ENCODE measurements around the gene DDC. TPM values are rescaled to one million over a fixed set of nuclear protein-coding genes. Genes with fewer than 3 reads are reported as not detected.

The DDC gene
- total RNA-seq, 1 donor from 2014 or later, result not detected

DNA sequence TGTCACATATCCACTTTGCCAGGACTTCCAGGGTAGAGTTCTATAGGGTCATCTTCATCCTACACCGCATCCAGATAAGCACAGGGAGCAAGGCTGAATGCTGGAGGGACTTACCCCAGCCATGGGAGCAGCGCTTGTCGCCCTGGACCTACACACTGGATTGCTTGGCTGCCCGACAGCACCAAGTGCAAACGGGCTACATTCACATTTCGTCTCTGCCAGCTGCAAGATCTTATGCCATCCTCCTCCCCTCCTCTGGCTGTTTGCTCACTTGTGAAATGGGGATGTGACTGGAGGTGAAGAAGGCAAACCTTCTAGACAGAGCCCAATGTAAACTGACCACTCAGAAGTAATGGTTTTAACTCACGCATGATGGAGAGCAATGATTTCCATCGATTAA, 1.0 kb downstream of the DDC start:
- H3K36me3 Mint-ChIP-seq, result no peaks in the 10 kb centered on the region
- H3K9me3 Mint-ChIP-seq, result no peaks in the 10 kb centered on the region
- peaks cover 27% of the 10 kb centered on the region for H3K27me3 Mint-ChIP-seq (ENCODE audit: low read depth)
- no peak overlapping the region for H3K4me3 Mint-ChIP-seq
- H3K4me1 Mint-ChIP-seq, result no peaks in the 10 kb centered on the region
- TF ChIP-seq, protein P1, sequence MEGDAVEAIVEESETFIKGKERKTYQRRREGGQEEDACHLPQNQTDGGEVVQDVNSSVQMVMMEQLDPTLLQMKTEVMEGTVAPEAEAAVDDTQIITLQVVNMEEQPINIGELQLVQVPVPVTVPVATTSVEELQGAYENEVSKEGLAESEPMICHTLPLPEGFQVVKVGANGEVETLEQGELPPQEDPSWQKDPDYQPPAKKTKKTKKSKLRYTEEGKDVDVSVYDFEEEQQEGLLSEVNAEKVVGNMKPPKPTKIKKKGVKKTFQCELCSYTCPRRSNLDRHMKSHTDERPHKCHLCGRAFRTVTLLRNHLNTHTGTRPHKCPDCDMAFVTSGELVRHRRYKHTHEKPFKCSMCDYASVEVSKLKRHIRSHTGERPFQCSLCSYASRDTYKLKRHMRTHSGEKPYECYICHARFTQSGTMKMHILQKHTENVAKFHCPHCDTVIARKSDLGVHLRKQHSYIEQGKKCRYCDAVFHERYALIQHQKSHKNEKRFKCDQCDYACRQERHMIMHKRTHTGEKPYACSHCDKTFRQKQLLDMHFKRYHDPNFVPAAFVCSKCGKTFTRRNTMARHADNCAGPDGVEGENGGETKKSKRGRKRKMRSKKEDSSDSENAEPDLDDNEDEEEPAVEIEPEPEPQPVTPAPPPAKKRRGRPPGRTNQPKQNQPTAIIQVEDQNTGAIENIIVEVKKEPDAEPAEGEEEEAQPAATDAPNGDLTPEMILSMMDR (IDR thresholded peaks at IDR 0.05; ENCODE audit: unreplicated experiment), result no peak
- H3K27ac Mint-ChIP-seq, result no peak overlapping the region
- no peak for DNase-seq (ENCODE audit: low spot score in 2 of 2, unreplicated experiment in 2 of 2)

DNA sequence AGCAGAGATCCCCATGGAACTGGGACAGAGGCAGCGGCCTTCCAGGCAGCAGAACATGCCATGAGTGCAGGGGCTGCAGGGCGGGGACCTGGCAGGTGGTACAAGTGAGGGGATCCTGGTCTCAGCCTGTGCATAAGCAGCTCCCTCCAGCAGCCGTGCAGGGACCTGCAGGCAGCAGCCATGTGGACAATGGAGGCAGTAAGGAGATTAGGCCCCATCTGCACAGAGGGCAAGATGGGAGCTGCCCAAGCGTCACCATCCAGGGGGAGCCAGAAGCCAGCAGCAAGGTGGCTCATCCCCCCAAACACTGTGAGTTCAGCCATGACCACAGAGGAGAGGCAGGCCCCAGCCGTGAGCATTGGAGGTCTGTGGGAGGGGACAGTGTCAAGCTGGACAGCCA, 3.1 kb downstream of the DDC start:
- Mint-ChIP-seq H3K9me3 (no peaks in the 10 kb centered on the region), H3K36me3 (no peaks in the 10 kb centered on the region), H3K27me3 (ENCODE audit: low read depth) (peaks cover 35% of the 10 kb centered on the region), H3K27ac (no peak overlapping the region), H3K4me1 (no peaks in the 10 kb centered on the region), H3K4me3 (no peak overlapping the region)
- DNase-seq (ENCODE audit: low spot score in 2 of 2, unreplicated experiment in 2 of 2), result no peak
- TF ChIP-seq, protein P1 (IDR thresholded peaks at IDR 0.05; ENCODE audit: unreplicated experiment), result no peak

DNA sequence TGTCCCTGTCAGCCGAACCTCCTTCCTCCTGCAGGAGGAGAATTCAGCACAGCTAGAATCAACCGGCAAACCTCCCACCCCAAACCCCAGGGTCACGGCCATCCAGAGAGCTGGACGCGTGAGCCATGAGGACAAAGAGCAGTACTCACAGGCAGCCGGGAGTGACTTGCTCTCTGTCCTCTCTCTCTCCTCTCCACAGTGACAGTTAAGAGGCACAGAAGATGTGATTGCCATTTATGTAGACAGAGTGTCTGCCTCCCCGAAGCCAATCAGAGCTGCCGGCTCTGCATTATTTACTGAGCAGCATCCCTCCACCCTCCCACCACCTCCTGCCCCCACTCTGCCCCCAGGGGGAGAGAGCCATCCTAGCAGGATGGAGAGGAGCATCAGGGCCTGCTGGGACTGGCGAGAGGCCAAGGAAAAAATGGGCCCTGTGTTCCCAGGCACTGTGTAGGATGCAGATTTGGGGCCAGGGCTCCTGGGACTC, 4.3 kb downstream of the DDC start:
- TF ChIP-seq, protein P1 (IDR thresholded peaks at IDR 0.05; ENCODE audit: unreplicated experiment), result no peak
- H3K4me3 Mint-ChIP-seq, result no peak overlapping the region
- H3K27ac Mint-ChIP-seq, result no peak overlapping the region
- peaks cover 35% of the 10 kb centered on the region for H3K27me3 Mint-ChIP-seq (ENCODE audit: low read depth)
- H3K9me3 Mint-ChIP-seq, result no peaks in the 10 kb centered on the region
- H3K4me1 Mint-ChIP-seq, result no peaks in the 10 kb centered on the region
- H3K36me3 Mint-ChIP-seq, result no peaks in the 10 kb centered on the region
- DNase-seq (ENCODE audit: low spot score in 2 of 2, unreplicated experiment in 2 of 2), result no peak

DNA sequence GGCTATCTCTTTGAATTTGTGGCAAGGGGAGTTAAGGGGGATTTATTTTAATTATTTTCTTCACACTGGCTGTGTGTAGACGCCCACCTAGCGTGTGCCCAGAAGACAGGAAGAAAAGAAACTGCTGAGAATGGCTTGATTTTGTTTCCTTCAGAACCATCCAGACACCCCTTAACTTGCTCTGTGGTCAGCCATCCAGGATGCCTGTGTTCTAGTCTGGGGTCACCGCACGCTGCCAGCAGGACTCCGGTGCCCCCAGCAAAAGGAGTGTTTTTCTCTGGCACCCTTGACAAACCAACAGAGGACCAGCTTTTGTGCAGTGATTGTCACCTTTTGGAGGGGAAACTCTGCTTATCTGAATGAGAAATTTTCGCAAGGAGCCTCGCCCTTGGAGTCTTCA, 5.3 kb downstream of the DDC start:
- H3K36me3 Mint-ChIP-seq, result no peaks in the 10 kb centered on the region
- DNase-seq (ENCODE audit: low spot score in 2 of 2, unreplicated experiment in 2 of 2), result no peak
- TF ChIP-seq, protein P1 (IDR thresholded peaks at IDR 0.05; ENCODE audit: unreplicated experiment), result no peak
- no peaks in the 10 kb centered on the region for H3K9me3 Mint-ChIP-seq
- no peaks in the 10 kb centered on the region for H3K4me1 Mint-ChIP-seq
- peaks cover 29% of the 10 kb centered on the region for H3K27me3 Mint-ChIP-seq (ENCODE audit: low read depth)
- no peak overlapping the region for H3K4me3 Mint-ChIP-seq
- no peak overlapping the region for H3K27ac Mint-ChIP-seq

DNA sequence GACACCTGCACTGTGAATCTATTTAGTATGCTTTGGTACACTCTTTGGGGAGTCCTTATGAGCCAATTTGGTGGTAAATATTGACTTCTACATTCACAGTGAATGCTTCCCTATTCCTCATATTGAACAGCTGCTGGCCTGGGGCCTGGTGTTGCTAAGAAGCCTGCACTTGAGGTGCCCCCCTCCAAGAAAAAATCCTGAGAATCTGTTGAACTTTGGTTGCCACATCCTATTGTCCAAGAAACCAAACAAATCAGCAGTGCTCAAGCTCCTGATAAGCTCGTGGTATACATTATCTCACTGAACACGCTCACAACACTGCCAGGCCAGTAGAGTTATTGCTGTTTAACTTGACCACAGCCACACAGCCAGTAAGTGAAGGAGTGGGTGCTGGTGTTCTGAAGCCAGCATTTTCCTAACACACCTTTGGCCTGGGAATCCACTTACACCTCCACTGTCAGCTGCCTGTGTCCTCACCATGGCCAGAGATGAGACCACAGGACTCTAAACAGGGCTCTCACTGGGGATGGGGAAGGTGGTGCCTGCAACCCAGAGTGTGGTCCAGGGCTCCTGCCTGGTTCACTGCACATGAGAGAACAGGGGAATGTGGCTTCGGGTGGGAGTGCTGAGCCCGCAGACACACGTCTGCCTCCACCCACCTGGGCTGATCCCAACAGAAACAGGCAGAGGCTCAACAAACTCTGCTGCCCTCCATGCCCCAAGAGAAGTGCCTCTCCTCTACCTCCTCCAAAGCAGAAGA, 6.7 kb downstream of the DDC start:
- H3K27ac Mint-ChIP-seq, result no peak overlapping the region
- no peak for DNase-seq (ENCODE audit: low spot score in 2 of 2, unreplicated experiment in 2 of 2)
- no peaks in the 10 kb centered on the region for H3K4me1 Mint-ChIP-seq
- TF ChIP-seq, protein P1 (IDR thresholded peaks at IDR 0.05; ENCODE audit: unreplicated experiment), result no peak
- no peaks in the 10 kb centered on the region for H3K9me3 Mint-ChIP-seq
- no peaks in the 10 kb centered on the region for H3K36me3 Mint-ChIP-seq
- H3K4me3 Mint-ChIP-seq, result no peak overlapping the region
- H3K27me3 Mint-ChIP-seq (ENCODE audit: low read depth), result peaks cover 21% of the 10 kb centered on the region
